ENCODE data around the gene UCHL5.
"Not testable (repeated sequence)": the region's sequence is repeated elsewhere in the genome, so short reads cannot be mapped to it uniquely, and the experiment has no call there.

Gene UCHL5

DNA sequence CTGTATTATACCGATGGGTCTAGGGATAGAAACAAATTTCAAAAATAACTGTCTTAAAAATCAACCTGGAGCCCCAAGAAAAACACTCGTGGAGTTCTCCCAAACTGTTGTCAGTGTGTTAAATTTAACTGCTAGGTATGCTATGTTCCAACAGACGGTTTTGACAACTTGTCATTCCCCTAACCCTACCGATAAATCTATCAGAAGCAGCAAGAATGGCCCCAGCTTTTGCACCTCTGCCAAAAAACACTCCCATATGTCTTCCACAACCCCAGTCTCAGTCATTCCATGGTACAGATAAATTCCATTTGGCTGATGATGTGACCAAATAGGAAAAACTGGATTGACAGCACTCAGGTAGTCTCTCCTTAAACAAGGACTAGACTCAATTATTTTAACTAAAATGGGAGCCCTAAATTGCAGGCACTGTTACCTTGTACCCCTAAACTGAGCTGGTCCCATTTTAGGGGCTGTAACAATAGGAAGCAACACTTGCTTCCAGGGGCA lies 4.9 kb downstream of the UCHL5 start:
- TF ChIP-seq, protein P1, sequence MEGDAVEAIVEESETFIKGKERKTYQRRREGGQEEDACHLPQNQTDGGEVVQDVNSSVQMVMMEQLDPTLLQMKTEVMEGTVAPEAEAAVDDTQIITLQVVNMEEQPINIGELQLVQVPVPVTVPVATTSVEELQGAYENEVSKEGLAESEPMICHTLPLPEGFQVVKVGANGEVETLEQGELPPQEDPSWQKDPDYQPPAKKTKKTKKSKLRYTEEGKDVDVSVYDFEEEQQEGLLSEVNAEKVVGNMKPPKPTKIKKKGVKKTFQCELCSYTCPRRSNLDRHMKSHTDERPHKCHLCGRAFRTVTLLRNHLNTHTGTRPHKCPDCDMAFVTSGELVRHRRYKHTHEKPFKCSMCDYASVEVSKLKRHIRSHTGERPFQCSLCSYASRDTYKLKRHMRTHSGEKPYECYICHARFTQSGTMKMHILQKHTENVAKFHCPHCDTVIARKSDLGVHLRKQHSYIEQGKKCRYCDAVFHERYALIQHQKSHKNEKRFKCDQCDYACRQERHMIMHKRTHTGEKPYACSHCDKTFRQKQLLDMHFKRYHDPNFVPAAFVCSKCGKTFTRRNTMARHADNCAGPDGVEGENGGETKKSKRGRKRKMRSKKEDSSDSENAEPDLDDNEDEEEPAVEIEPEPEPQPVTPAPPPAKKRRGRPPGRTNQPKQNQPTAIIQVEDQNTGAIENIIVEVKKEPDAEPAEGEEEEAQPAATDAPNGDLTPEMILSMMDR (IDR thresholded peaks at IDR 0.05) = no peak
- DNase-seq (ENCODE audit: low spot score) = no peak
- Histone ChIP-seq H3K27ac (no peak overlapping the region), H3K4me3 (no peak overlapping the region)

DNA sequence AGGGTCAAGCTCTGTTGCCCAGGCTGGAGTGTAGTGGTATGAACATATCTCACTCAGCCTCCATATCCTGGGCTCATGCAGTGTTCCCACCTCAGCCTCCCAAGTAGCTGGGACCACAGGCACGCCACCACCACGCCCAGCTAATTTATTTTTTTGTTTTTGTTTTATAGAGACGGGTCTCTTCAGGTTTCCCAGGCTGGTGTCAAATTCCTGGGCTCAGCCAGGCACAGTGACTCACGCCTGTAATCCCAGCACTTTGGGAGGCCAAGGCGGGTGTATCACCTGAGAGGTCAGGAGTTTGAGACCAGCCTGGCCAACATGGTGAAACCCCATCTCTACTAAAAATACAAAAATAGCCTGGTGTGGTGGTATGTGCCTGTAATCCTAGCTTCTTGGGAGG lies 10.2 kb downstream of the UCHL5 start:
- H3K27ac ChIP-seq = not testable (repeated sequence)

DNA sequence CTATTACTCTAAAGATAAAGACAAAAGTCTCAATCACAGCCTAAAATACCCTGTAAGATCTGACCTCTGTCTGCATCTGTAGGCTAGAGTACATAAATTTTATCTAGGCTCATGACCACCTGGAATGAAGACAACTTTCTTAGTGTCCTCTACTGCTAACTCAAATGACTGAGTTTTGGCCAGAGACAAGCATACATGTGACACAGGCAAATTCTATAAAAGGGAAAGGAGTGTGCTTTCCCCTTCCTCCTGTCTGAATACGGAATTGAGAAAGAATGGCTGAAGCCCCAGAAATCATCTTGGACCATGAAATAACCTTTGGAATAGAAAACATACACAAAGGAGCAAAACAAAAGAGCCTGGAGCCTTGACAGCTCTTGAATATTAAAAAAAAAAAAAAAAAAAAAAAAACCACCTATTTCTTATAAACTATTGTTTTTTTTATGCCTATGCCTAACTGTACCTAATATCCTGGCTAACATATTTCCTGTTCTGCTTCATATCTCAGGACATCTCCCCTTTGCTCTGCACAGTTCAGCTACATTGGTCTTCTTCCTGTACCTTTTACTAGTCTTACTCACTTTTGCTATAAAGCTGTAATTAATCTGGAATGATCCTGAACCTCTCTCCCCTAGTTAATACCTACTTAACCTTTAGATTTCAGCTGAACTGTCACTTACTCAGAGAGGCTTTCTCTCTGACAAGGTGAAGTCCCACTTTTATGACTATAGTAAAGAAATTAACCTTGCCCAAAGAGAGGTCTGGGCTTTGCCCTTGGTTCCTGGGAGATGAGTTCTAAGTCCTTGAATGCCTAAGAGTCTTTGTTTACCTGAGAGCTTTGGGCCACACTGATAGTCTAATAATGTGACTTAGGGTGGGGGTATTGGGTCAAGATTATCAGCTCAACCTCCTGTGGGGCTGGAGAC lies 16.1 kb downstream of the UCHL5 start:
- no peak overlapping the region for H3K27ac ChIP-seq
- H3K4me3 ChIP-seq = no peak overlapping the region
- TF ChIP-seq, protein P1 (IDR thresholded peaks at IDR 0.05) = no peak
- DNase-seq (ENCODE audit: low spot score) = no peak

More for the DNA sequence above, 10.2 kb downstream of the UCHL5 start:
- not testable (repeated sequence) for DNase-seq (ENCODE audit: low spot score); H3K4me3 ChIP-seq

DNA sequence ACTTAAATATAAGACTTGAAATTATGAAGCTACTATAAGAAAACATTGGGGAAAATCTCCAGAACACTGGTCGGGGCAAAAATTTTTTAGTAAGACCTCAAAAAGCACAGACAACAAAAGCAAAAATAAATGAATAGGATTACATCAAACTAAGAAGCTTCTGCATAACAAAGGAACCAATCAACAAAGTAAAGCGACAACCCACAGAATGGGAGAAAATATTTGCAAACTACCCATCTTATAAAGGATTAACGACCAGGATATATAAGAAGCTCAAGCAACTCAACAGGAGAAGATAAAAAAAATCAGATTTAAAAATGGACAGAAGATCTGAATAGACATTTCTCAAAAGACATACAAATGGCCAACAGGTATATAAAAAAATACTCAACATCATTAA lies 19.1 kb downstream of the UCHL5 start:
- no peak for DNase-seq (ENCODE audit: low spot score)
- TF ChIP-seq, protein P1 (IDR thresholded peaks at IDR 0.05) = no peak
- Histone ChIP-seq H3K27ac (no peak overlapping the region), H3K4me3 (no peak overlapping the region)

DNA sequence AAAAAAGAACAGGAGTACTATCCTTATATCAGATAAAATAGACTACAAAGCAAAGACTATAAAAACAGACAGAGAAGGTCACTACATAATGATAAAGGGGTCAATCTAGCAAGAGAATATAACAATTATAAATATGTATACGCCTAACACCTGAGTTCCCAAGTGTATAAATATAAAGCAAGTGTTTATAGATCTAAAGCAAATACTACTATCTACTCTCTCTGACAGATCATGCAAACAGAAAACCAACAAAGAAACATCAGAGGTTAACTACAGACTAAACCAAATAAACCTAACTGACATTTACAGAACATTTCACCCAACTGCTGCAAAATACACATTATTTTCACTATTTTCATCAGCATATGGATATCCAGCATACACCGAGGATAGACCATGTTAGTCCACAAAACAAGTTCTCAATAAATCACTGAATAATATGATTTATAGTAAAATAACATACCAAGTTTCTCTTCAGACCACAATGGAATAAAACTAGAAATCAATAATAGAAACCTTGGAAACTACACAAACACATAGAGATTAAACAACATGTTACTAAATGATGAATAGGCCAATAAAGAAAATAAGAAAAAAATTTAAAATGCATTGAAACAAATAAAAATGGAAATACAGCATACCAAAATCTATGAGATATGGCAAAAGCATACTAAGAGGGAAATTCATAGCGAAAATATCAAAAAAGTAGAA lies 22.7 kb downstream of the UCHL5 start:
- TF ChIP-seq, protein P1 (IDR thresholded peaks at IDR 0.05) = no peak
- Histone ChIP-seq H3K4me3 (no peak overlapping the region), H3K27ac (no peak overlapping the region)
- DNase-seq (ENCODE audit: low spot score) = no peak

DNA sequence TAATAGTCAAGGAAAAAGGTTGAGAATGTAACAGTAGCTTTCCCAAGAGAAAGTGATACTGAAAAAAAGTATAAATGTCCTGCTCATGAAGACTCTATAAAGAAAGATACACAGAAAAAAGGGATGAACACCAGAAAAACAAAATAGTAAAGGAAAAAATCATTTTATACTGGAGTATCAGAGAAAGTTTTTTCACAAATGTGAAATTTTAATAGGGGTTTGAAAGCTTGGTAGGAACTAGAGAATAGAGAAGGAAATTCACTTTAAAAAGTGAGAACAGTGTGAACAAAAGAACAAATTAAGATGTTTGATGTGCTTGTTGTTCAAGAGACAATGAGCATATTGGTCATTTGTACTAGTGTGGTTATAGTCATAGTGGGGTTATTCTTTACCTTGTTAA lies 25.6 kb downstream of the UCHL5 start:
- H3K4me3 ChIP-seq = no peak overlapping the region

DNA sequence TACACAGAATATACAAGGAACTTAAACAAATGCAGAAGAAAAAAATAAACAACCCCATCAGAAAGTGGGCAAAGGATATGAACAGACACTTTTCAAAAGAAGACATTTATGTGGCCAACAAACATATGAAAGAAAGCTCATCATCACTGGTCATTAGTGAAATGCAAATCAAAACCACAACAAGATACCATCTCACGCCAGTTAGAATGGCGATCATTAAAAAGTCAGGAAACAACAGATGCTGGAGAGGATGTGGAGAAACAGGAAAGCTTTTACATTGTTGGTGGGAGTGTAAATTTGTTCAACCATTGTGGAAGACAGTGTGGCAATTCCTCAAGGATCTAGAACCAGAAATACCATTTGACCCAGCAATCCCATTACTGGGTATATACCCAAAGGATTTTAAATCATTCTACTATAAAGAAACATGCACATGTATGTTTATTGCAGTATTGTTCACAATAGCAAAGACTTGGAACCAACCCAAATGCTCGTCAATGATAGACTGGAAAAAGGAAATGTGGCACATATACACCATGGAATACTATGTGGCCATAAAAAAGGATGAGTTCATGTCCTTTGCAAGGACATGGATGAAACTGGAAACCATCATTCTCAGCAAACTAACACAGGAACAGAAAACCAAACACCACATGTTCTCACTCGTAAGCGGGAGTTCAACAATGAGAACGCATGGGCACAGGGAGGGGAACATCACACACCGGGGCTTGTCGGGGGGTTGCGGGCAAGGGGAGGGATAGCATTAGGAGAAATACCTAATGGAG lies 26.3 kb downstream of the UCHL5 start:
- not testable (repeated sequence) for DNase-seq (ENCODE audit: low spot score); H3K4me3 ChIP-seq; H3K27ac ChIP-seq

More for the DNA sequence above, 25.6 kb downstream of the UCHL5 start:
- TF ChIP-seq, protein P1 (IDR thresholded peaks at IDR 0.05) = no peak
- H3K27ac ChIP-seq = no peak overlapping the region
- DNase-seq (ENCODE audit: low spot score) = no peak
